ENCODE results near the gene HHAT. TPM values are rescaled to one million over a fixed set of nuclear protein-coding genes. Genes with fewer than 3 reads are reported as not detected.

HHAT gene
- total and polyA plus RNA-seq, 2 of the 13 experiments (the other 11 are each of a cell fraction or from before 2014, with no cell fraction given) = 2.6 to 4.9 TPM

DNA sequence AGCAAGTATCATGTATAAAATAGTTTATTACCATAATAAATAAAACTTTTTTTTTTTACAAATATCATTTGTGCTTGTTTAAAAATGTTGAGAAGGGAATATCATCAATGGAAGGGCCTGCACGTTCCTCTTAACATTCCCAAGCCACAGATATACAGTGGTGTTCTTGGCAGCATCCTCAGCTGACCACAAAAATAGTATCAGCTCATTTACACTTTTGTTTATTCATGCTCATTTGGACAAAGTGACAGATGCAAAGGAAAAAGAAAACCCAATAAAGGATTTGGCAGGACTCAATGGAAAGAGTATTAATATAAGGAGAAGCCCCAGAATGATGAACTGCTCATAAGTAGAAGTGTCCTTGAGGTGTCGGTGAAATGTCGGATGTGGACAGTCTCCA lies 349.6 kb downstream of the HHAT start:
- BruUV-seq (replicated peaks) = no TSS peak
- H3K27me3 ChIP-seq (ENCODE audit: control insufficient read depth in 1 of 2, insufficient read depth in 2 of 2, low read length in 2 of 2) = no peaks in the 10 kb centered on the region
- H3K4me1 ChIP-seq (ENCODE audit: insufficient read depth, low read length) = no peaks in the 10 kb centered on the region
- no peak for FAIRE-seq
- no peaks in the 10 kb centered on the region for H3K79me2 ChIP-seq (ENCODE audit: insufficient read depth, low read length)
- H4K20me1 ChIP-seq (ENCODE audit: insufficient read depth, low read length) = no peaks in the 10 kb centered on the region
- CTCF ChIA-PET (ENCODE audit: low intra/inter-chr PET ratio, low total read pairs) = no interaction called here
- DNase-seq (ENCODE audit: low spot score) = no peak
- no peak overlapping the region for H3K4me2 ChIP-seq (ENCODE audit: low read depth, low read length)
- intact Hi-C loops (cut with micrococcal nuclease; ENCODE audit: unreplicated experiment) = no loop called here
- H3K9ac ChIP-seq (ENCODE audit: insufficient read depth, low read depth, low read length) = no peak overlapping the region
- WGBS (ENCODE audit: low lambda C conversion rate) = 76% methylated on average over 3 of the region's 3 CpGs
- TF ChIP-seq ZSCAN21 (CRISPR knock-in tag; IDR thresholded peaks at IDR 0.05; ENCODE audit: borderline replicate concordance) = no peak
- no peak for TF ChIP-seq XBP1 (CRISPR knock-in tag; IDR thresholded peaks at IDR 0.05)
- no peak for TF ChIP-seq HNF4A (CRISPR knock-in tag; IDR thresholded peaks at IDR 0.05)
- TF ChIP-seq GMEB2 (CRISPR knock-in tag; IDR thresholded peaks at IDR 0.05; ENCODE audit: low read depth) = no peak
- no peak for TF ChIP-seq MBD4 (IDR thresholded peaks at IDR 0.05; ENCODE audit: borderline replicate concordance, low read length)
- TF ChIP-seq SP5 (CRISPR knock-in tag; IDR thresholded peaks at IDR 0.05; ENCODE audit: borderline replicate concordance, low read depth) = no peak
- no peak for TF ChIP-seq TEF (CRISPR knock-in tag; IDR thresholded peaks at IDR 0.05)
- TF ChIP-seq HDAC2 (CRISPR knock-in tag; IDR thresholded peaks at IDR 0.05) = no peak
- no peak for TF ChIP-seq PAWR (CRISPR knock-in tag; IDR thresholded peaks at IDR 0.05; ENCODE audit: borderline replicate concordance)
- TF ChIP-seq NFKB2 (CRISPR knock-in tag; IDR thresholded peaks at IDR 0.05; ENCODE audit: borderline replicate concordance) = no peak
- TF ChIP-seq ZNF749 (CRISPR knock-in tag; IDR thresholded peaks at IDR 0.05; ENCODE audit: borderline replicate concordance) = no peak
- TF ChIP-seq REST (IDR thresholded peaks at IDR 0.05; ENCODE audit: borderline replicate concordance in 1 of 2, low read depth in 1 of 2, low read length in 2 of 2) = no peak
- TF ChIP-seq SAP130 (CRISPR knock-in tag; IDR thresholded peaks at IDR 0.05; ENCODE audit: low read depth) = no peak
- H3K27ac ChIP-seq (ENCODE audit: extremely low read length, insufficient read depth, low read length) = no peak overlapping the region
- H3K4me3 ChIP-seq (replicated peaks in 1 of 3; ENCODE audit: insufficient read depth in 1 of 3, low read depth in 2 of 3, low read length in 3 of 3) = no peak overlapping the region
- POLR2A ChIA-PET = no interaction called here
- ATAC-seq = no peak
- no peaks in the 10 kb centered on the region for H3K9me3 ChIP-seq (ENCODE audit: low read length)
- no peak overlapping the region for H2AFZ ChIP-seq (ENCODE audit: low read length)
- in situ Hi-C loops (cut with HindIII; ENCODE audit: extremely low pct_ligation_motif_present, low pct_unique_long_range_greater_than_20kb) = no loop called here
- H3K36me3 ChIP-seq (replicated peaks in 1 of 2; ENCODE audit: control insufficient read depth in 1 of 2, insufficient read depth in 2 of 2, low read length in 2 of 2) = no peaks in the 10 kb centered on the region
